Neural progenitor cell (in vitro differentiated cells): ENCODE results near the gene DDHD1. TPM values are rescaled to one million over a fixed set of nuclear protein-coding genes. Genes with fewer than 3 reads are reported as not detected.

Source experiments
- DNase-seq: peaks from one replicate; pipeline ENCODE4 v3.0.0-alpha.2; 2016; ENCODE audit warnings: low spot score
- H2AFZ ChIP-seq: fragments of 200-600 bp; sonication (generic); replicated peaks from 2 replicates; pipeline ENCODE4 v1.6.1; 2016; ENCODE audit warnings: antibody characterized with exemption
- H3F3A ChIP-seq: fragments of 200-600 bp; sonication (generic); 2 replicates; pipeline ENCODE4 v1.6.1; 2016; ENCODE audit warnings: antibody characterized with exemption, low read depth
- H3K27ac ChIP-seq: fragments of 200-600 bp; sonication (generic); 2 replicates; pipeline ENCODE4 v1.5.1; 2016; ENCODE audit warnings: mild to moderate bottlenecking
- H3K27me3 ChIP-seq: fragments of 200-600 bp; sonication (generic); 2 replicates; pipeline ENCODE4 v1.6.1; 2016; ENCODE audit warnings: mild to moderate bottlenecking, moderate library complexity
- H3K36me3 ChIP-seq: fragments of 200-600 bp; sonication (generic); 2 replicates; pipeline ENCODE4 v1.5.1; 2016
- H3K4me1 ChIP-seq: fragments of 200-600 bp; sonication (generic); 2 replicates; pipeline ENCODE4 v1.6.1; 2016; ENCODE audit warnings: mixed run types
- H3K4me2 ChIP-seq: fragments of 200-600 bp; sonication (generic); 2 replicates; pipeline ENCODE4 v1.6.1; 2016
- H3K4me3 ChIP-seq: fragments of 200-600 bp; sonication (generic); 2 replicates; pipeline ENCODE4 v1.5.1; 2016
- H3K79me2 ChIP-seq: fragments of 200-600 bp; sonication (generic); 2 replicates; pipeline ENCODE4 v1.6.1; 2016; ENCODE audit warnings: low read depth
- H3K9ac ChIP-seq: fragments of 200-600 bp; sonication (generic); 2 replicates; pipeline ENCODE4 v1.6.1; 2016
- H3K9me3 ChIP-seq: fragments of 200-600 bp; sonication (generic); 2 replicates; pipeline ENCODE4 v1.5.1; 2016; ENCODE audit warnings: low read depth
- H4K20me1 ChIP-seq: fragments of 200-600 bp; sonication (generic); 2 replicates; pipeline ENCODE4 v1.6.1; 2016; ENCODE audit warnings: low read depth
- H3K27ac Mint-ChIP-seq: 3 replicates; pipeline ENCODE4 v1.8.0; 2021; ENCODE audit warnings: mixed read lengths
- H3K27me3 Mint-ChIP-seq: 2 replicates; pipeline ENCODE4 v1.8.0; 2022; ENCODE audit warnings: low read depth, mild to moderate bottlenecking, inconsistent platforms, moderate library complexity, mixed read lengths; ENCODE audit not compliant: insufficient read depth
- H3K36me3 Mint-ChIP-seq: 3 replicates; pipeline ENCODE4 v1.8.0; 2021; ENCODE audit warnings: mixed read lengths
- H3K4me1 Mint-ChIP-seq: 3 replicates; pipeline ENCODE4 v1.8.0; 2021; ENCODE audit warnings: mixed read lengths
- H3K4me3 Mint-ChIP-seq: 3 replicates; pipeline ENCODE4 v1.8.0; 2021; ENCODE audit warnings: mild to moderate bottlenecking, moderate library complexity, mixed read lengths
- H3K9me3 Mint-ChIP-seq: 3 replicates; pipeline ENCODE4 v1.8.0; 2020; ENCODE audit warnings: mixed read lengths
- EZH2 ChIP-seq: fragments of 200-600 bp; sonication (generic); IDR thresholded peaks from 2 replicates; pipeline ENCODE4 v1.6.1; 2017; ENCODE audit warnings: antibody characterized with exemption, mild to moderate bottlenecking, moderate library complexity
- EZH2phosphoT487 ChIP-seq: fragments of 200-600 bp; sonication (generic); IDR thresholded peaks from 2 replicates; pipeline ENCODE4 v1.6.1; 2017; ENCODE audit warnings: antibody characterized with exemption
- total RNA-seq: library from RNA; depleted of rRNA; stranded (reverse); fragments of >200 nt; gene quantifications from 2 replicates; pipeline ENCODE4 v1.2.3, GENCODE V29; 2015; ENCODE audit warnings: low replicate concordance
- TF ChIP-seq, protein P1 (sequence below): fragments of 200-600 bp; sonication (generic); IDR thresholded peaks from 2 replicates; pipeline ENCODE4 v1.5.1; 2017; ENCODE audit warnings: antibody characterized with exemption, mild to moderate bottlenecking

Gene DDHD1
- total RNA-seq, 1 donor from 2014 or later, result 30.2 TPM

DNA sequence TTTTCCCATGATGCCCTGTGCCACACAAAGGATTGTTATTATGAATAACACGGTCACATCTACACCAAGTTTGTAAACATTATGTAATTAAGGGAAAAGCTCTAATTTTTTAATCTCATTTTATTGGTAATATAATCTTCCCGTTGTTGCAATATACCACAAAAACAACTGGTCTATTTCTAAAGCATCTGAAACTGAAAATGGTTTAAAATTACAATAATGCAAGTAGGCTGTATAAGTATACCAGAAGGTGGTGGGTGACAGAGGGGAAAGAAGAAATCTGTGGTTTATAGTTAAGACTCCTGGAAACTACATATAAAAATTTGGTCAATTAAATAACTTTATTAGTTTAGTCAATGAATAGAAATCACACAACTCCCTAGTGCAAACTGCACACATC is 5.2 kb downstream of the DDHD1 start:
- Histone ChIP-seq H3K27me3 (no peaks in the 10 kb centered on the region), H3K36me3 (no peaks in the 10 kb centered on the region), H3F3A (peaks cover 11% of the 10 kb centered on the region), H3K9ac (no peak overlapping the region), H4K20me1 (peaks cover 35% of the 10 kb centered on the region), H3K27ac (no peak overlapping the region), H3K4me2 (no peak overlapping the region), H3K79me2 (peaks cover 96% of the 10 kb centered on the region), H3K9me3 (no peaks in the 10 kb centered on the region), H3K4me1 (peaks cover 13% of the 10 kb centered on the region), H3K4me3 (no peak overlapping the region), H2AFZ (no peak overlapping the region)
- no peak for DNase-seq
- Mint-ChIP-seq H3K36me3 (peaks cover 35% of the 10 kb centered on the region), H3K27me3 (no peaks in the 10 kb centered on the region), H3K4me1 (peaks cover 15% of the 10 kb centered on the region), H3K9me3 (peaks cover 30% of the 10 kb centered on the region), H3K4me3 (no peak overlapping the region), H3K27ac (no peak overlapping the region)
- no peak for TF ChIP-seq EZH2
- TF ChIP-seq EZH2phosphoT487, result no peak
- TF ChIP-seq, protein P1, sequence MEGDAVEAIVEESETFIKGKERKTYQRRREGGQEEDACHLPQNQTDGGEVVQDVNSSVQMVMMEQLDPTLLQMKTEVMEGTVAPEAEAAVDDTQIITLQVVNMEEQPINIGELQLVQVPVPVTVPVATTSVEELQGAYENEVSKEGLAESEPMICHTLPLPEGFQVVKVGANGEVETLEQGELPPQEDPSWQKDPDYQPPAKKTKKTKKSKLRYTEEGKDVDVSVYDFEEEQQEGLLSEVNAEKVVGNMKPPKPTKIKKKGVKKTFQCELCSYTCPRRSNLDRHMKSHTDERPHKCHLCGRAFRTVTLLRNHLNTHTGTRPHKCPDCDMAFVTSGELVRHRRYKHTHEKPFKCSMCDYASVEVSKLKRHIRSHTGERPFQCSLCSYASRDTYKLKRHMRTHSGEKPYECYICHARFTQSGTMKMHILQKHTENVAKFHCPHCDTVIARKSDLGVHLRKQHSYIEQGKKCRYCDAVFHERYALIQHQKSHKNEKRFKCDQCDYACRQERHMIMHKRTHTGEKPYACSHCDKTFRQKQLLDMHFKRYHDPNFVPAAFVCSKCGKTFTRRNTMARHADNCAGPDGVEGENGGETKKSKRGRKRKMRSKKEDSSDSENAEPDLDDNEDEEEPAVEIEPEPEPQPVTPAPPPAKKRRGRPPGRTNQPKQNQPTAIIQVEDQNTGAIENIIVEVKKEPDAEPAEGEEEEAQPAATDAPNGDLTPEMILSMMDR, result no peak

GRCh38 chr14:53147208-53147607 is 5.9 kb downstream of the DDHD1 start:
- H3K36me3 Mint-ChIP-seq, result peaks cover 38% of the 10 kb centered on the region
- no peaks in the 10 kb centered on the region for H3K27me3 Mint-ChIP-seq
- DNase-seq, result no peak
- Histone ChIP-seq H3F3A (peaks cover 4% of the 10 kb centered on the region), H3K27me3 (no peaks in the 10 kb centered on the region), H3K9ac (no peak overlapping the region), H3K27ac (no peak overlapping the region), H3K79me2 (peaks cover 100% of the 10 kb centered on the region), H3K9me3 (no peaks in the 10 kb centered on the region), H3K4me1 (peaks cover 13% of the 10 kb centered on the region), H2AFZ (no peak overlapping the region), H3K4me2 (no peak overlapping the region), H3K36me3 (no peaks in the 10 kb centered on the region), H4K20me1 (peaks cover 34% of the 10 kb centered on the region), H3K4me3 (no peak overlapping the region)
- H3K9me3 Mint-ChIP-seq, result peaks cover 33% of the 10 kb centered on the region
- TF ChIP-seq EZH2phosphoT487, result no peak
- TF ChIP-seq, protein P1, result no peak
- TF ChIP-seq EZH2, result no peak
- H3K4me3 Mint-ChIP-seq, result no peak overlapping the region
- H3K4me1 Mint-ChIP-seq, result peaks cover 15% of the 10 kb centered on the region
- no peak overlapping the region for H3K27ac Mint-ChIP-seq

GRCh38 chr14:53146739-53147138 is 6.4 kb downstream of the DDHD1 start:
- no peak for DNase-seq
- H3K4me2 ChIP-seq, result no peak overlapping the region
- H3K36me3 ChIP-seq, result no peaks in the 10 kb centered on the region
- H4K20me1 ChIP-seq, result peaks cover 31% of the 10 kb centered on the region
- no peak overlapping the region for H3K9ac ChIP-seq
- Mint-ChIP-seq H3K4me1 (peaks cover 15% of the 10 kb centered on the region), H3K36me3 (peaks cover 42% of the 10 kb centered on the region), H3K4me3 (no peak overlapping the region), H3K27ac (no peak overlapping the region), H3K27me3 (no peaks in the 10 kb centered on the region), H3K9me3 (peaks cover 38% of the 10 kb centered on the region)
- peaks cover 13% of the 10 kb centered on the region for H3K4me1 ChIP-seq
- no peak overlapping the region for H3K4me3 ChIP-seq
- TF ChIP-seq, protein P1, result no peak
- TF ChIP-seq EZH2, result no peak
- no peak for TF ChIP-seq EZH2phosphoT487
- H3K27ac ChIP-seq, result no peak overlapping the region
- H3K79me2 ChIP-seq, result peaks cover 100% of the 10 kb centered on the region
- no peaks in the 10 kb centered on the region for H3F3A ChIP-seq
- H3K9me3 ChIP-seq, result no peaks in the 10 kb centered on the region
- no peaks in the 10 kb centered on the region for H3K27me3 ChIP-seq
- H2AFZ ChIP-seq, result no peak overlapping the region
